Measurements from ENCODE around the gene MRPS27. TPM values are rescaled to one million over a fixed set of nuclear protein-coding genes. Genes with fewer than 3 reads are reported as not detected.

The MRPS27 gene
- total and polyA plus RNA-seq, 2 of the 4 experiments (the other 2 are of a cell fraction), result 46.9 to 90.5 TPM

GRCh38 chr5:72180925-72181324, 139.1 kb downstream of the MRPS27 start:
- no TSS peak for BruUV-seq (replicated peaks)
- peaks cover 20% of the 10 kb centered on the region for H3K4me1 ChIP-seq (ENCODE audit: control insufficient read depth, insufficient read depth, low read length)
- no peak overlapping the region for H3K4me3 ChIP-seq (ENCODE audit: insufficient read depth, low read depth, low read length)
- H3K27ac ChIP-seq (ENCODE audit: insufficient read depth, low read length), result no peak overlapping the region
- H3K56ac ChIP-seq (ENCODE audit: extremely low read depth, insufficient read depth, low read length), result no peak overlapping the region
- peaks cover 53 to 89% of the 10 kb centered on the region in 2 experiments for H3K79me1 ChIP-seq (ENCODE audit: low read depth in 1 of 2, low read length in 2 of 2)
- no peak for DNase-seq
- 0 out of 2 replicates have a peak, but pooled peaks cover 4% of the 10 kb centered on the region for H4K20me1 ChIP-seq (ENCODE audit: insufficient read depth, low read length)
- H4K5ac ChIP-seq (ENCODE audit: low read depth, low read length), result no peak overlapping the region
- no peak overlapping the region for H4K8ac ChIP-seq (ENCODE audit: low read depth in 2 of 2, low read length in 2 of 2)
- peak overlapping the region; percentile 85 for H3K23ac ChIP-seq (ENCODE audit: low read depth, low read length)
- H3K27me3 ChIP-seq (ENCODE audit: control insufficient read depth, insufficient read depth, low read length), result no peaks in the 10 kb centered on the region
- POLR2A ChIA-PET (ENCODE audit: unreplicated experiment), result interaction anchor here (0.6 kb wide), 1 partner anchor 139 kb away, joined by 5 read pairs; the partner anchor contains the start of genes MRPS27 and PTCD2
- dilution Hi-C loops (cut with HindIII; ENCODE audit: low sequenced_read_pairs, unreplicated experiment), result no loop called here
- H2BK20ac ChIP-seq (ENCODE audit: low read depth, low read length), result peak overlapping the region; percentile 62
- peak overlapping the region; percentile 7 for H4K91ac ChIP-seq (ENCODE audit: insufficient read depth, low read depth, low read length)
- WGBS, 2 experiments (ENCODE audit: extremely low coverage in 2 of 2, insufficient read length in 1 of 2), result 100% methylated on average over 1 of the region's 4 CpGs; no CpG with 5 or more reads in 1 of the 2 experiments
- no peaks in the 10 kb centered on the region for H3K9me3 ChIP-seq (ENCODE audit: control insufficient read depth, insufficient read depth, low read length)
- H3K4me2 ChIP-seq (ENCODE audit: low read depth, low read length), result no peak overlapping the region
- ATAC-seq (ENCODE audit: low read depth), result no peak
- H2BK5ac ChIP-seq (ENCODE audit: low read depth, low read length, poor library complexity, severe bottlenecking), result peak overlapping the region; percentile 33
- intact Hi-C loops (cut with micrococcal nuclease), result no loop called here
- CTCF ChIA-PET, result interaction anchor here (1.4 kb wide), 1 partner anchor 11 kb away, joined by 3 read pairs; no protein-coding TSS in a partner anchor
- peaks cover 33% of the 10 kb centered on the region for H3K36me3 ChIP-seq (ENCODE audit: control insufficient read depth, insufficient read depth, low read length)
- in situ Hi-C loops (cut with MboI; ENCODE audit: low sequenced_read_pairs), result no loop called here
- H3K18ac ChIP-seq (ENCODE audit: low read depth, low read length), result no peak overlapping the region
- no peak overlapping the region for H2AFZ ChIP-seq (replicated peaks; ENCODE audit: low read length, poor library complexity)
- H3K4ac ChIP-seq (ENCODE audit: low read depth, low read length), result no peak overlapping the region; the same call in 1 of the 2 replicates
- peak overlapping the region; percentile 63; the same call in 1 of the 3 replicates for H2BK15ac ChIP-seq (ENCODE audit: low read depth, low read length)
- H2BK120ac ChIP-seq (ENCODE audit: low read depth, low read length), result peak overlapping the region; percentile 44
- peak overlapping the region; percentile 82 for H3K14ac ChIP-seq (replicated peaks; ENCODE audit: low read depth, low read length)
- no peak overlapping the region for H2AK9ac ChIP-seq (replicated peaks; ENCODE audit: low read depth, low read length, poor library complexity)
- peaks cover 36% of the 10 kb centered on the region for H3K9me1 ChIP-seq (ENCODE audit: insufficient read depth, low read length)
- TF ChIP-seq CHD1 (IDR thresholded peaks at IDR 0.05; ENCODE audit: low read depth, low read length) (no peak), MXI1 (IDR thresholded peaks at IDR 0.05; ENCODE audit: borderline replicate concordance, low read depth, low read length) (no peak), USF2 (IDR thresholded peaks at IDR 0.05; ENCODE audit: low read depth, low read length) (no peak), CTCF (conservative IDR thresholded peaks at IDR 0.05; ENCODE audit: low read depth, low read length) (no peak), RAD21 (IDR thresholded peaks at IDR 0.05; ENCODE audit: low read length) (no peak), BHLHE40 (IDR thresholded peaks at IDR 0.05; ENCODE audit: low read depth, low read length) (no peak), POLR2A (IDR thresholded peaks at IDR 0.05; ENCODE audit: low read depth, low read length) (no peak), RCOR1 (IDR thresholded peaks at IDR 0.05; ENCODE audit: insufficient replicate concordance, low read length) (no peak), ELK1 (IDR thresholded peaks at IDR 0.05; ENCODE audit: borderline replicate concordance, low read depth, low read length) (no peak), MAZ (IDR thresholded peaks at IDR 0.05; ENCODE audit: borderline replicate concordance, low read depth, low read length) (no peak), NFE2L2 (IDR thresholded peaks at IDR 0.05; ENCODE audit: low read depth, low read length) (no peak), RFX5 (IDR thresholded peaks at IDR 0.05; ENCODE audit: low read depth, low read length) (no peak), SMC3 (IDR thresholded peaks at IDR 0.05; ENCODE audit: low read depth, low read length) (no peak)
- no peak overlapping the region for H3K9ac ChIP-seq (ENCODE audit: low read depth, low read length)
- H2AK5ac ChIP-seq (ENCODE audit: low read depth, low read length), result peak overlapping the region; percentile 77; the same call in 1 of the 2 replicates
